Skin of body (tissue), 1 donor: ENCODE measurements around the gene LCORL. TPM values are rescaled to one million over a fixed set of nuclear protein-coding genes. Genes with fewer than 3 reads are reported as not detected.

Source experiments
- total RNA-seq: library from RNA; depleted of rRNA; stranded (reverse); fragments of >200 nt; gene quantifications from one replicate; pipeline ENCODE4 v1.2.3, GENCODE V29; 2014

LCORL gene
- total RNA-seq, 1 donor from 2014 or later: 21.2 TPM

Other genes starting within 250 kb of the LCORL start
- 0.69 TPM for gene FAM184B, start 240.1 kb downstream of the LCORL start, total RNA-seq
- gene DCAF16, start 211.0 kb downstream of the LCORL start, total RNA-seq: 28.0 TPM
- gene NCAPG, start 210.8 kb downstream of the LCORL start, total RNA-seq: 16.2 TPM